Stimulated activated CD8-positive, alpha-beta memory T cell treated with anti-CD3 and anti-CD28 coated beads, Interleukin-4, amount 100 ng/mL, for 24 hours (primary cell): ENCODE results near the gene COPB1.

ENCODE experiments used
- DNase-seq: peaks from one replicate; pipeline ENCODE4 v3.0.0-alpha.2; 2020; ENCODE audit warnings: low read depth

The COPB1 gene

GRCh38 chr11:14503023-14503422, 3.4 kb upstream of the COPB1 start:
- DNase-seq, result no peak

- DNase-seq, result no peak
Measured at GRCh38 chr11:14502039-14502438, 2.4 kb upstream of the COPB1 start.

- peak; percentile 21 for DNase-seq
Measured at GRCh38 chr11:14500181-14500651, 605 bp upstream of the COPB1 start.

- peak; percentile 12 for DNase-seq
Measured at GRCh38 chr11:14499178-14499559, 442 bp downstream of the COPB1 start.

- no peak for DNase-seq
Measured at GRCh38 chr11:14480716-14481115, 18.9 kb downstream of the COPB1 start.

GRCh38 chr11:14471127-14471526, 28.5 kb downstream of the COPB1 start:
- no peak for DNase-seq

GRCh38 chr11:14463623-14464022, 36.0 kb downstream of the COPB1 start:
- no peak for DNase-seq

GRCh38 chr11:14460147-14460546, 39.5 kb downstream of the COPB1 start:
- DNase-seq, result no peak

- no peak for DNase-seq
Measured at GRCh38 chr11:14458377-14458776, 41.2 kb downstream of the COPB1 start.

GRCh38 chr11:14455648-14456430, 43.8 kb downstream of the COPB1 start:
- no peak for DNase-seq

GRCh38 chr11:14454861-14455632, 44.6 kb downstream of the COPB1 start:
- no peak for DNase-seq

- DNase-seq, result no peak
Measured at GRCh38 chr11:14451825-14452224, 47.8 kb downstream of the COPB1 start.

- DNase-seq, result no peak
Measured at GRCh38 chr11:14449302-14449714, 50.3 kb downstream of the COPB1 start.

GRCh38 chr11:14448240-14448639, 51.4 kb downstream of the COPB1 start:
- no peak for DNase-seq

- no peak for DNase-seq
Measured at GRCh38 chr11:14446701-14447169, 52.9 kb downstream of the COPB1 start.

GRCh38 chr11:14445542-14446530, 53.8 kb downstream of the COPB1 start:
- no peak for DNase-seq

GRCh38 chr11:14444441-14445189, 55.0 kb downstream of the COPB1 start:
- DNase-seq, result no peak

GRCh38 chr11:14443638-14444037, 56.0 kb downstream of the COPB1 start:
- no peak for DNase-seq

GRCh38 chr11:14435717-14436512, 63.7 kb downstream of the COPB1 start:
- DNase-seq, result no peak

GRCh38 chr11:14425621-14426020, 74.0 kb downstream of the COPB1 start:
- DNase-seq, result no peak
